GM21447 (cell line): ENCODE data around the gene PRMT7.
A peak's percentile ranks its signal among the peaks of the same experiment; 100 is the strongest.

ENCODE experiments used
- ATAC-seq: cut with Tn5 transposase; IDR thresholded peaks from one replicate; pipeline ENCODE4 v1.9.1; 2021; ENCODE audit not compliant: unreplicated experiment

PRMT7 gene

GRCh38 chr16:68362262-68362913 is 51.6 kb downstream of the PRMT7 start:
- ATAC-seq: no peak

DNA sequence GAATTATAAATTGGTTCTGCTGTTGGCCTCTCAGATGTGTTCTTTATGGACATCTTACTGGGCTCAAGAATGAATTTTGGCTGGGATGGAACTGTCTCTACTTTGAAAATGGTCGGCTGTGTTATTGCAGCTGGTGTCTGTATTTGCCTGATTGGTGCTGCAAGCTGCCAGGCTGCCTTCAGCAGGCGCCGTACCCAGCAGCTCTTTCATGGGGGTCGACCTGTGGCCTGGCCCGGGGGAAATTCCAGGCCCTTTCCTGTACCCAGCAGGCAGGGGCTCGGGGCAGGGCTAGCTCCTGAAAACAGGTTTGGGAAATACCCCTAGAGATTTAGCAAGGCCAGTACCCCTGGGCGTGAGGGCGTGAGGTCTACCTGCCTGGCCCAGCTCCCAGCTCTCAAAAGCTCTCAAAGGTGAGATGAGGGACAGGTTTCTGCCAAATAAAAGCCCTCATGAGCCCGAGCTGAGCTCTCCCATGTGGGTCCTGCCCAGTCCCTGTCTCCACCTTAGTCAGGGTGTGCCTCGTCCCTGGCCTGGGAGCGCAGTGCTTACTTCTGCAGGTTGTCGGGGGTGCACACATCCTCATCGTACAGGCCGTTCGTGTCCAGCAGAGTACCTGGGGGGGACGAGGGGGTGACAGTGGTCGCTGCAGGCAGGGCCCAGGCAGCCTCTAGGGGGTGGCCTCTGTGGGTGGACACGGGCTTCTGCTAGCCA is 52.3 kb downstream of the PRMT7 start:
- ATAC-seq: no peak

DNA sequence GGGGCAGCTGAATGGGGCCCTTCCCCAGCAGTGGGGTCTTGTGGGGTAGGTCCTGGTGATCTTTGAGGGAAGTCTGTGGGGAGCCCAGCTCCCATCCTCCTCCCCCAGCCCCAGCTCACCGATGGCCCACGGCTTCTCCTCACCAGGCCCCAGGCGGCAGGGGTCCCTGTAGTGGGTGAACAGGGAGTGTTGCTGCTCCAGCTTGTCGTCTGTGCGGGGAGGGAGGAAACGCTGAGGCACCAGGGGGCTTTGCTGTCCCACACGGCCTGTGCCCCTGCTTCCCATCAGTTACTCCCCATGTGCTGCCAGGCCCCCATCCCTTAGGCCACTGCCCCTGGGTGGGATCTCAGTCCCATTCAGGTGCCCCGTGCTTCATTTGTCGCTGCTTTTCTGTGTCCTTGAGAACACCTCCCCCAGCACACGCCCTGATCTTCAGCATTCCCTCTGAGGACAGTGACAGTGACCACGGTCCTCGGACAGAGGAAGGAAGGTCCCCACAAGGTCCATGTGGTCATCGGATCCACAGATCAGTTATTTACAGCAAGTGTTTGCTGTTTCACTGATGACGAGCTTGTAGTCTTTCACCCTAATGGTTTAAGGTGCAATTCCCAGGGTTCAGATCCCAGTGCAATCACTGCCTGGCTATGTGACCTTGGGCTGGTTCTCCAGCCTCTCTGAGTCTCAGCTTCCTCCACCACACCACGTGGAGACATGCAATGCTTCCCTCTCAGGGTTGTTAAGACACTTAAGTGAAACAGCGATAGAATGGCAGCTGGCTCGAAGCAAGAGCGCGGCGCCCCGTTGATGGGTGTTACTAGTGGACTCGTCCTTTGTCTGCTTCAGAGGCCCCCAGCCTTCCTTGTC is 53.1 kb downstream of the PRMT7 start:
- ATAC-seq: no peak

GRCh38 chr16:68364561-68364998 is 53.8 kb downstream of the PRMT7 start:
- no peak for ATAC-seq

GRCh38 chr16:68365167-68365817 is 54.5 kb downstream of the PRMT7 start:
- no peak for ATAC-seq

DNA sequence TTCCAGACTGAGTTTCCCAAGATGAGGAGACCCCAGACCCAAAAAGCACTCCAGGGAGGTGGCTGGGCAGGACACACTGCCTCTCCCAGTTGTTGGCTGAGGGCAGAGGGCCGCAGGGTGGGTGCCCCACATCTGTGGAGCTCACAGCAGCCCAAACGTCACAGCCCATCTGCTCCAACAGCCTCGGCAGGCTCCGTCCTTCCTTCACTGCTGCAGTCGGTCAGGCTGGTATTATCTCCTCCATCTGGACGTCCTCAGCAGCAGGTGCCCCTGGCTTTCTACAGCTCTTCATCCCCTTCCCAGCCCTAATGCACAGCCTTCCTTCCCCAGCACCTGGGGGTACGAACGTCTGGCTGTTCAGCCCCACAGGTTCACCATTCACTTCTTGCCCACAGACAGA is 55.2 kb downstream of the PRMT7 start:
- ATAC-seq: no peak

GRCh38 chr16:68367030-68367429 is 56.2 kb downstream of the PRMT7 start:
- ATAC-seq: no peak

GRCh38 chr16:68367440-68367839 is 56.6 kb downstream of the PRMT7 start:
- ATAC-seq: no peak

GRCh38 chr16:68367891-68368290 is 57.1 kb downstream of the PRMT7 start:
- no peak for ATAC-seq

DNA sequence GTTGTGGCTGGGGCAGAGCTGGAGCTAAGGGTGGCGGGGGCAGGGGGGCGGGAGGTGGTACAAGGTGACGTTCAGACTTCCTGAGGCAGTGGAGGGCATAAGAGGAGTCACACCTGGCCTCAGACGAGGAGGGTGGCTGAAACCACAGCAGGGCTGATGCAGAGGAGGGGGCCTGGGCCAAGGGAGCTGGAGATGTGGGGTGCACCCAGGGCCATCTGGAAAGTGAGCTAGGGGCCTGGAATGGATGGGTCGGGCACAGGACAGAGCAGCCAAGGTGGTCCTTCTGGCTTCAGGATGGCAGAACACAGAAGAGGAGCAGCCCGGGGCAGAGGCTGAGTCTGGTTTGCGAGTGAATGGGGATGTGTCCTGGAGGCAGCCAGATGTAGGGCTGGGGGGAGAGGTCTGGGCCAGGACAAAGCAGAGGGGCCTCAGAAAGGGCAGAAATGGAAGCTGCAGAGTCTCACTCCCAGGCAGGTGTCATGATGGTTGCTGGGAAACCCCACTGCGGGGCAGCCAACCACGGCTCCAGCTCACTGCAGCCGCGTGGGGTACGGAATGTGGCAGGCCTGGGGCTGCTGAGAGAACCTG is 57.6 kb downstream of the PRMT7 start:
- peak; percentile 37 for ATAC-seq

DNA sequence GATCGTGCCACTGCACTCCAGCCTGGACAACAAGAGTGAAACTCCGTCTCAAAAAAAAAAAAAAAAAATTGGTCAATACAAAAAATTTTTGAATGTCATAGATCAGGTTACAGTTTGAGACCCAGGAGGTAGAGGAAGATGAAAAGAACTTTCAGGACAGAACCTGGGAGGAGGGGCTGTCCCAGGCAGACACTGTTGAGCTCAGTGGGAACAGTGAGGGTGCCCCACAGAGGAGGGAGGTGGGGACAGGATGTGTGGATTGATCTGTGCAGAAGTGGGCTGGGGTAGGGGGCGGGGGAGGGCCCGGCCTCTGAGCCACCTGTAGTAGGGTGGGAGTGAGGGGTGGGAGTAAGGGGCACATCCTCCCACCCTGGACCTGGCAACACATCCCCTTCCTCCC is 58.3 kb downstream of the PRMT7 start:
- no peak for ATAC-seq

- peak; percentile 68 for ATAC-seq
These were observed 59.1 kb downstream of the PRMT7 start for GRCh38 chr16:68369697-68370580.

DNA sequence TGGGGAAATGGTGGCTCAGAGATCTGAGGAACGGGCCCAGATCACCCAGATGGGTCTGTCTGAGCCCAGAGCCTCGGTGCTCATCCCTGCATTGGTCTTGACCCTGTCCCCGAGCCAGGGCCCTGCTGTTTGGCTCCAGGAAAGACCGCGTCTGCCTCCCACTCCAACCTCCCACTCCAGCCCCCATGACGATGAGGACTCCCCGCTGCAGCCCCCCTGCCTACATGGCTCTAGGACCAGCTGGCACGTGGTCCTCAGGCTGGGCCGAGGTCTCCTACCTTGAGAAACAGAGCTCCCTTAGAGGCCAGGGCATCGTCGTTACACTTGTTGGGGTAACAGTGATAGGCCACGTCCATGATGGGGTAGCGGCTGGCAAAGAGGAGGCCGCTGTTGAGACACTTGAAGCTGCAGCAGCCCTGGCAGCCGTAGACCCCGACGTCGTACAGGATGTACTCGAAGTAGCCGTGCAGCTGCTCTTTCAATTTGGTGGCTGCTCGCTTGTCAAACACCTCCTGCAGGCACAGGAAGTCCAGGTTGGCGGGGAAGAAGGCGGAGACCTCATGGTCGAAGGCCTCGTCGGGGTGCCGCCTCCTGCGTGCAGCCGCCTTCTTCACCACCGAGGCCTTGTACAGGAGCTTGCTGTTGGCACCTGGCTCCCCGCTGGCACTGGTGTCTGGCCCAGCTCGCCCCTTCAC is 59.9 kb downstream of the PRMT7 start:
- ATAC-seq: no peak

DNA sequence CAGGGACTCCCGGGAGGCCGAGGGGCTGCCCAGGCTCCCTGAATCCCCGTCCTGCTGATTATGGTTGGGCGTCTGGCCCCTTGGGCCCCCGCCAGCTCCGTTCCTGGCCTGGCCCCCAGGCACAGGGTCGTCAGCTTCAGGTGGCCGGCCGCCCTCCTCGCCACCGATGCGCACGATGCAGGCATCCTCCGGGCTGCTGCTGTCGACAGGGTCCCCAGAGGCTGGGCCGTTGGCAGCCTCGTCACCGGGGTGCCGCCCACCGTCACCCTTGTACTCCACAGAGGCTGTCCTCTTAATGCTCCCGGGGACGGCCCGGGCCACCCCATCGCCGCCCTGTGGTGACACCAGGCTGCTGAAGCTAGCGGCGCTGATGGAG is 60.4 kb downstream of the PRMT7 start:
- ATAC-seq: no peak

DNA sequence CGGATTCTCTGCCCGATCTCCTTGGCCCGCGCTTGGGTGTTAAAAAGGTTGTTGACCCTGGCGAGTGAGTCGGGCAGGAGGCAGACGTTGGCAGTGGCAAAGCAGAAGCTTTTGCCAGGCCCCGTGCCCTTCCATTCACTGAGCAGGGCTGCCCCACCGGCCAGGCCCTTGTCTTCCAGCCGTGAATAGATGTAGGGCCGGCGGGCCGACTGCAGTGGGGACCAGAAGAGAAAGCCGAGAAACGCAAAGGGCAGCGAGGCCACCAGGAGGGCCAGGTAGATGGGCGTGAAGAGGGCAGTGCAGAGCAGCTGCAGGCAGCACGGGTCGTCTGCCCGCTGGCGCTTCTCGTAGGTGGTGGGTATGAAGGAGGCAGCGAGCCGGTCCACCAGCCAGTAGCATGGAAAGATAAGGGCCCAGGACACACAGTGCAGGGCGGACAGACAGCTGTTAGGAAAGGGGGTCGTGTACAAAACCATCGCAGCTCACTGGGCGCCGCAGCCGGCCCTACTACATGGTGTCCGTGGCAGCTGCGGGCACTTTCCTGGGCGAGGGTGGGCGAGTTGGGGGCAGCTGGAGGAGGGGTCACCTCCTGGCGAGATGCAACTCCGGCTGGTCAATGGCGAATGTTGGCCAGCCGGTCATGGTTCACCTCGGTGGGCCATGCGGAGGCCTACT is 61.0 kb downstream of the PRMT7 start:
- ATAC-seq: no peak

- no peak for ATAC-seq
These were observed 61.5 kb downstream of the PRMT7 start for GRCh38 chr16:68372381-68372720.

DNA sequence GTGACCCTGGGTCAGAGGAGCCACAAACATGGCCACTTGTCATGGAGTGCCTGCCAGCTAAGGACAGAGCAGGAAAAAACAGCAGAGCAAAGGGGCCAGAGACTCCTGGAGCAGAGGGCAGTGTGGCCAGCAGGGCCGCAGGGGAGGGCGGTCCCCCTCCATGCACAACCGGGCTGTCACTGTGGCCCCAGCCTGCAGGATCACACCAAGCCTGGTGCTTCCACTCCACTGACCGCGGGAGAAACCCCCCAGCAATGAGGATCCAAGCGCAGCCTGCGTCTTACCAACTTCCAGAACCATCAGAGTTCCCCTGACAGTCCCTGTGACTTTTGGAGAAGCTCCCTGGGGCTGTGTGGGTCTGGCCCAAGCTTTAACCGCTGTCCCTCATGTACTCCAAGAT is 62.0 kb downstream of the PRMT7 start:
- ATAC-seq: no peak

- no peak for ATAC-seq
These were observed 62.9 kb downstream of the PRMT7 start for GRCh38 chr16:68373528-68374245.
